SHP77 treated with DMSO at 0.1 percent for 48 hours (cell line): ENCODE data around the gene FAF1.

Experiments used
- DNase-seq: peaks from one replicate; lab custom pipeline; 2025; lab: John Stamatoyannopoulos, UW

FAF1 gene

DNA sequence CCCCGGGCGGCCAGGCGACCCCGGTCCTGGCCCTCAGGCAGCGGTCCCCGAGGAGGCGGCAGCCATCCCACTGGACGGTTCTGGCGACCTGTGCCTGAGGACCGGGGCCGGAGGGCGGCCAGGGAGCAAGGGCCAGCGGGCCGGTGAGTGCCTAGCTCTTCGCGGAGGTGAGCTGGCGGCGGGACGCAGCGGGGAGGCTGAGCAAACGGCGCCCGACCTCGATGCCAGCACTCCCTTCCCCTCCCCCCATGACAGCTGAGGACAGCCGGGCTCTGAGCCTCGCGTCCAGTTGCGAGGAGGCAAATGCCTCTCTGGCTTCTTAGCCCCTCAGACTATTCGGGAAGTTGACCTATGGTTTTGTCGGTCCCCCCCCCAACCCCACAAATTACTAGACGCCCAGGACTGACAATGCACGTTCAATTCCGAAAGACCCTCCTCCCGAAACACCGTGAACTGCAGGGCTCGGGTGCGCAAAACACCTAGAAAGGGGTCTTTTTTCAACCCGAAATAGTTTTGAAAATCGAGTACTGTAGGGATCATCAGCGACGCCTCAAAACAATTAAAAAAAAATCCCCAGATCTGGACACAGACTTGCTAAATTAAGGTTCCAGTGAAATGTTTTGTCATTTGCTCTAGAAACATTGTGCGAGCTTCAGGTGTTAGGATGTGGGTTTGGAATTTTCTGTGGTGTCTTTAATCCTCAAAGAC is 18.2 kb upstream of the FAF1 start:
- DNase-seq: peak; percentile 59

DNA sequence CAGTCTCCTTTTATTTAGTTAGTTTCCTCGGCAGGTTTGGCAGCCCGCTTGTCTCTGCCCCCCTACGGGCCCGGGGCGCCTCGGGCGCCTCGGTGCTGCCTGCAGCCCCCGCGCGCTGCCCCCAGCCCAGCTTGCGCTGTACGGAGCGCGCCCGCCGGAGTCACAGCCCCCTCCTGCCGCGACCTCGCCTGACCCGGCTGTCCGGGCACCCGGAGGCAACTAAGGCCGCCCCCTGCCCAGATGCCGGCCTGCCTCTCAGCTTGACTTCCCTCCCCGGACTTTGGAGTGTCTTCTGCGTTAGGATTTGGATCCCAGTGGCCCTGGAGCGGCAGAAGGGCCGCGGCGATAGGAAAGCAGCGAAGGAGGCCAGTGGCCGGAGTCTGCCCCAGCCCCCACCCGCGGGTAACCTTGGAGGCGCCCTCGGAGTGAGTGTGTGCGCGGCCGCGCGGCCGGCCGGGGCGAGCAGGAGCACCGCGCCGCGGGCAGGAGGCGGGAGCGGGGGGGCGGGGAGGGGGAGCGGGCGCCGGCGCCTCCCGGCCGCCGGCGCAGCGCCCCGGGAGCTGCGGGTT is 17.6 kb upstream of the FAF1 start:
- DNase-seq: no peak

DNA sequence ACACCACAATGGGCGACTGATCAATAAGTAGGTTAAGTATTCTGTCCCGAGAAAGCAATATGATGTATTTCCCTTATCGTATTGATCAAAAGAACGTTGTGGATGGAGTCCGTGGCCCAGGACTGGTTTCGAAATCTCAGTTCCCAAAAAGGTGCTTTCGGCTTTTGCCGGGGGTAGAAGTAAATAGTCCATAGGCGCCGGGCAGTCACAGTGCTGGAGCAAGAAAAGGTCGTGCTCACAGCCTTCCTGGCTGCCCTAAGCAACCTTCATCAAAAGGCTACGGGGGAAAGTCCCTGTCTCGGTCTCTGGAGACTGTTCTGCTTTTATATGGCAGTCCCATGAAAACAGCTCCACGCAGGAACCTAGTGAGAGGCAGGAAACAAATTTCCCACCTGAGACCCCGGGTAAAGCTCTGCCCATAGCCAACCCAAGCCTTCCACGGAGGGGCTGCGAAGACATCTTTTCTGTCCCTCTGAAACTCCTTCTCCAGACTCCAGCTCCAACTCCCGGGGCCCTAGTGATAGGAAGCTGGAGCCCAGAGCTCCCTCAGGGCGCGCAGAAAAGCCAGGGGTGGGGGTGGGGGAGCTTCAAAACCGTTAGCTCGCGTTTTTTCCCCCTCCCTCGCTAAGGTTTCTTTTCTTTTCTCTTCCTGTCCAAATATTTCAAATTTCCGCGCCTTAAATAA is 17.0 kb upstream of the FAF1 start:
- DNase-seq: peak; percentile 83

DNA sequence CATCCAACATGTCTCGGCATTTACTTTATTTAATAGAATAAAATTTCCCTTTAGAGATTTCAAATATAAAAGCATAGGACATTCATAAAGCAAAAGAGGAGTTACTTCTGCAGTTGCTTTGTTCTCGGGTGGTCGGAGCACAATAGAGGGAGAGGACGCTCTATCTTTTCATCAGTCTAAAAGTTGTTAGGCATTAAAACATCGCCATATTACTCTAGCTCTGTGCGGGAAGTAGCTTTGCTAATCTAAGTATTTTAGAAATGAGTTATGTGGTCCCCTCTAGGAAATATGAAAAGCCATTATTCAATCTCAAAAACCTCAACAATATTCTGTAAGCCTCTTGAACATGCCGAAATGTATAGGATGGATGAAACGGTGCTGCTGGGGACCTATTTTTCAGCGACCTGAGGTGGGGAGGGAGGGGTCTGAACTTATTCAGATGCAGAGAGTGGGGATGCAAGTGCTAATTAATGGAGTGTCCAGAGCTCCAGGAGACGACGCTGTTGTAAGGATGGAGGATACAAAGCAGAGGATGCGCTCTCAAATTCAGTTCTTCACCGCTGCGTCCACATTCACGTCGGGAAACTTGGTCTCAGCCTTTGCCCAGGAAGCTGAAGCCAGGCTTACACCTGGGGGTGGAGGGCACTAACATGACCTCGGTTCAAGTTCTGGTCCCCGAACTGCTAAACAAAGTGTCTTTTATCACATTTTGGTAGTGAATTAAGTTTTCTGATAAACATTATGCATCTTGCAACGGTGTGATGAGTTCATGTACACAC is 16.2 kb upstream of the FAF1 start:
- peak; percentile 67 for DNase-seq

DNA sequence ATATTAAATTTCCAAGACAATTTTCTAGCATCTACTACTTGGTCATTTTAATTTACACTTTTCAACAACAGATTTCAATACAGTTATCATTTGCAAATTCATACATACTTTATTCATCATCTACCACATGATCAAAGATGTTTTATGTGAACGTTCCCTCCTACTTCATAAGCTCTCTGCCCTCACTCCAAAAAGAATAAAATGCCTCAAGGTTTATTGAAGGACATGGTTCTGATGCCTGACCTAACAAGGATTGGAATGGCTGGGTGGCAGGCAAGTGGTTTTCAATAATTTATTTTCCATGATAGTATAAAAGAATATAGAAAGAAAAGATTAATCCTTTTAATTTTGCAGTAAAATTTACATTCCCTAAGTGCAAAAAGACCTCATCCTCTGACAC is 15.4 kb upstream of the FAF1 start:
- DNase-seq: no peak

DNA sequence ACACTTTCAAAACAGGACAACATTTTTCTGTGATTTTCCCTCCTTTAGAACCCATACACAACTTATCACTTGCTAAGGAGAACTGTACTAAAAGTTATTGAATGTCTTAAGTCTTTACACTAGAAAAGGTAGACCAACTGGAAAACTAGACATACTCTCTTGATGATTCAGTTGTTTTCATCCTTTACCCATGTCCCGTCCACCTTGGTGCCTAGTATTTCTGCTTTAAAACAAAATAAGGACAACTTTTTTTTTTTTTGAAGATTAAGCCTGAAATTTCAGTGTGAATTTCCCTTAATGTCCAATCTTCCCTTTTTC is 14.5 kb upstream of the FAF1 start:
- no peak for DNase-seq

DNA sequence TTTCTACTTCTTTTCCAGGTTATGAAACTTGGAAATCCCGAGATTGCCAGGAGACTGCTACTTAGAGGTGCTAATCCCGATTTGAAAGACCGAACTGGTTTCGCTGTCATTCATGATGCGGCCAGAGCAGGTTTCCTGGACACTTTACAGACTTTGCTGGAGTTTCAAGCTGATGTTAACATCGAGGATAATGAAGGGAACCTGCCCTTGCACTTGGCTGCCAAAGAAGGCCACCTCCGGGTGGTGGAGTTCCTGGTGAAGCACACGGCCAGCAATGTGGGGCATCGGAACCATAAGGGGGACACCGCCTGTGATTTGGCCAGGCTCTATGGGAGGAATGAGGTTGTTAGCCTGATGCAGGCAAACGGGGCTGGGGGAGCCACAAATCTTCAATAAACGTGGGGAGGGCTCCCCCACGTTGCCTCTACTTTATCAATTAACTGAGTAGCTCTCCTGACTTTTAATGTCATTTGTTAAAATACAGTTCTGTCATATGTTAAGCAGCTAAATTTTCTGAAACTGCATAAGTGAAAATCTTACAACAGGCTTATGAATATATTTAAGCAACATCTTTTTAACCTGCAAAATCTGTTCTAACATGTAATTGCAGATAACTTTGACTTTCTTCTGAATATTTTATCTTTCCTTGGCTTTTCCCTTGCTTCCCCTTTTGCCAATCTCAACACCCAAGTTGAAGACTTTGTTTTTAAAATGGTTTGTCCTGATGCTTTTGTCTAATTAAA is 14.0 kb upstream of the FAF1 start:
- DNase-seq: no peak

DNA sequence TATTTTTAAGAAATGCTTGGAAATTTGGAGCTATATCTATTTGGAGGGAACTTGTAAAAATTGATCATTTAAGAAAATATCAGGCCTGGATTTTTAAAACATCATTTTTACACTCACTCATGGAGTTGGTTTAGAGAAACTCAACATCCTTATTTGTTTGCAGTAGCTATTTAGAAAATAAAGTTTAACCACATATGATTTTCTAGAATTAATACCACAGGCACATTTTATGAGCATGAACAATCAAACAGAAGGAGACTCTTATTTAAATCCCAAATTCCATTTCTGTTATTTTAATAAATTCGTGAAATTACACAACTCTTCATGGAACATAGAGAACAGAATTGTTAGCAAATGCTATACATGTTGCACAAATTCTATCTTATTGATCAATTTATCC is 13.2 kb upstream of the FAF1 start:
- DNase-seq: no peak

DNA sequence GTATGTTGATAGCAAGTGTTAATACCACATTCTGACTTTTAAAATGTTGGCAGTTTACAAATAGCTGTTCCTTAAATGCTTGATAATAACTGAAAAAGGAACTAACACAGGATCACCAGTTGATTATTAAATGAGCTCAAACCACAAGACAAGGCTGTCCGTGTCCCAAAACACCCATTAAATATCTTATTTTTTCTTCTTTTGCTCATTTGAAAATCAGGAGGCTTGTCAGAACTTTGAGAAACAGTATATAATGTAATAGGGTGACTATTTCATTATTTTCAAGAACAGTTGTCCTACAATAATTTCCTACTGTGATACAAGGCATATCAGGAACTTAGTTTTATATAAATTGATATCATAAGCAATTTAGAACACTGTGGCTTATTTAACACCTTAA is 12.7 kb upstream of the FAF1 start:
- DNase-seq: no peak

DNA sequence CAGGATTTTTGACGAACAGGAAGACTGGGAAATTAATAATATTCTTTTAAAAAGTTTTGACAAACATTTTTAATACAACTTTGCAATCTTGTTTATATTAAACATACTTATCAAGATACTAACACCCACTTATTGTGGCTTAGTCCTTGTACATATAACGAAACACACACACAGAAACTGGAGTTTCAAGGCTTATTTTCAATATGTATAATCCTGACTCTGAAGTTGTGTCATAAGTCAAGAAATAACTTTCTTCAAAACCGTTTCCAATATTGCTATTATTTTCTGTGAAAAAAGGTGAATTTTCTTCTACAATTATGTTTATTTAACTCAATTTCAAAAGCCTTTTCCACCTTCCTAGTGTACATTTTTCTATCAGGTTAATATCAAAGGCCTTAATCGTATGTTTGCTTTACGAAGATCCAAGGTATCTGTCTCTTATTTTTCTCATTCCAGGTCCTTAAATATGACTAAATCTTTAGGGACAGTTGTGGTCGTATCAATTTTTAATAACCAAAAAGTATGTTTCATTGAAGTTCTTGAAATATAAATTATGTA is 11.8 kb upstream of the FAF1 start:
- no peak for DNase-seq

DNA sequence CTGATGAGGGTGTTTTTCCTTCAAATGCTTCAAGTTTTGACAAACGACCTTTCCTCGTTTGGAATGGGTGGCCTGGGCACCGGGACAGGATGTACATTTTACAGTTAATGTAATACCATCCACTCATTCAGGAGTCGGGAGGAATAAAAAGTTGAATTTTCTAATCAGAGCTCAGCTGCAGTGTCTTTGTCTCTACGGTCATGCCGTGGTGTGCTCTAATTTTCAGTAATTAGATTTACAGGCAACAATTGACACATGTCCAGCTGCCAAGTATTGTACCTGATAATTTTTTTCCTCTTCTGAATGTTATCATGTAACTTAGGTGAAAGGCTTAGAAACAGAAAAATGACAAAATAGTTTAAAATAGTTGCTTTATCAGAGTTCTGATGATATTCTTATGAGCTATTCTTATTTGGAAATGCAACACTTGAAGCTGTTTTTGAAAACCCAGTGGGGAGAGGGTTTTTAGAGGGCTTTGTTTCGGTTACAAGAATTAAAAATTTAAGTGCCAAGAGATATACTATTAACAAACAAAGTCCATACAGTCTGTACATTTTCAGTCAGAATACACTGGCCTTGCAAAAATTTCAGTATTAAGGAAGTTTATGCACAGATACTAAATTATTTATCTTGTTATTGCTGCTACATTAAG is 11.0 kb upstream of the FAF1 start:
- peak; percentile 21 for DNase-seq

DNA sequence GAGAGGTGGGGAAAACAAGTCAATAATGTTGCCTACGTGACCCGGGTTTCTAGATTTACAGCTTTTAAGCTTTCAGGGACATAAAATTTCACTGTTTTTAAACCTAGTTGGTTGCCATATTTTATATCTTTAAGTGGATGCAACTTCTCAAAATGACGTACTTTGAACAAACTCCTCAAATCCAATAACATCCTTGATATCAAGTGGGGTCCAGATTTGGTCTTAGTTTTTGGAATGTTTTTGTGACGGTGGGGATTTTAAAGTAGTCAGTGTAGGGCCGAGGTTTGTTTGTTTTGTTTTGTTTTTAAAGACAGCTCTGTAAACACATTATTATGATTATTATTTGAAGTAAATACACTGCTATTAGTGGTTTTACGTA is 10.4 kb upstream of the FAF1 start:
- DNase-seq: no peak

DNA sequence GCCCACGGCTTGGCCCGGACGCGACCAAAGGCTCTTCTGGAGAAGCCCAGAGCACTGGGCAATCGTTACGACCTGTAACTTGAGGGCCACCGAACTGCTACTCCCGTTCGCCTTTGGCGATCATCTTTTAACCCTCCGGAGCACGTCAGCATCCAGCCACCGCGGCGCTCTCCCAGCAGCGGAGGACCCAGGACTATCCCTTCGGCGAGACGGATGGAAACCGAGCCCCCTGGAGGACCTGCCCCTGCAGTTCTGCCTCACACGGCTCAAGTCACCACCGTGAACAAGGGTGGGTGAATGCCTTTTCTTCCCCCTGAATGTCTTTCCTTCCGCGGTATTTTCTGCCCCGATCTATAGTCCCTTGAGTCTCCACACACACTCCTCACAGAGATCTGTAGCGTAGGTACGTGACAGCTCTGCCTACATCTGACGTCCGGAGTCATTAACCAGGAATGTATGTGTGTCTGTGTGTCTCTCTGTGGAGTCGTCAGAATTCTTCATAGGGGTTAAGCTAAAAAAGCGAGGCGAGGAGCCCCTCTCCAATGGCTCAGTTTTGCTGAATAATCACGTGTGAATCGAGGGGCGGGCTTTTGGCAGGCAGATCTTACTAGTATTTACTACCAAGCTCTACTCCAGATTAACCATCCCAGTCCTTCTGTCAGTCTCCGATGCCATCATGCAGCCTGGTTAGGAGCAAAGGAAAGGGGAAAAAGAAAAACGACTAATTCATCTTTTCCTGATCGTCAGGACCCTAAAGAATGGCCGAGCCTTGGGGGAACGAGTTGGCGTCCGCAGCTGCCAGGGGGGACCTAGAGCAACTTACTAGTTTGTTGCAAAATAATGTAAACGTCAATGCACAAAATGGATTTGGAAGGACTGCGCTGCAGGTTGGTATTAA is 9.8 kb upstream of the FAF1 start, which contains the start of gene CDKN2C:
CDKN2C (plus strand) TSS at position 635 of the 898 bp plus-strand sequence; CDS start at position 759, 124 bp downstream.
- DNase-seq: peak; percentile 76

DNA sequence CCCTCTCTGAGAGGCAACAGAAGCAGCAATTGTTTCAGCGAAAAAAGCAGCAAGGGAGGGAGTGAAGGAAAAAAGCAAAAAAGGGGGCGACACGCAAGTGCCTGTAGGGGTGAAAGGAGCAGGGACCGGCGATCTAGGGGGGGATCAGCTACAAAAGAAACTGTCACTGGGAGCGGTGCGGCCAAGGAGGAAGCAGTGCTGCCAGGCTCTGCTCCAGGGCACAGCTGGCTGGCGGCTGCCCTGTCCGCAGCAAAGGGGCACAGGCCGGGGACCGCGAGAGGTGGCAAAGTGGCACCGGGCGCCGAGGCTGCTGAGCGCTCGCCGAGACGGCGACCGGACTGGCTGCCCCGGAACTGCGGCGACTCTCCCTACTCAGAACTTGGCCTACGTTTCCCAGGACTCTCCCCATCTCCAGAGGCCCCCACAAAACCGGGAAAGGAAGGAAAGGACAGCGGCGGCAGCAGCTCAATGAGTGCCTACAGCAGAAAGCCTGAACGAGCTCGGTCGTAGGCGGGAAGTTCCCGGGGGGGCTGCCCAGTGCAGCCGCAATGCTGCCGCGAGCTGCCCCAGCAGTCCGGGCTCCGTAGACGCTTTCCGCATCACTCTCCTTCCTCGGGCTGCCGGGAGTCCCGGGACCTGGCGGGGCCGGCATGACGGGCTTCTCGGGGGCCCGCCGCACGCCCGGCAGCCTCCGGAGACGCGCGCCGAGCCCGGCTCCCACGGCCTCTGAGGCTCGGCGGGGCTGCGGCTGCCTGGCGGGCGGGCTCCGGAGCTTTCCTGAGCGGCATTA is 8.9 kb upstream of the FAF1 start:
- no peak for DNase-seq

DNA sequence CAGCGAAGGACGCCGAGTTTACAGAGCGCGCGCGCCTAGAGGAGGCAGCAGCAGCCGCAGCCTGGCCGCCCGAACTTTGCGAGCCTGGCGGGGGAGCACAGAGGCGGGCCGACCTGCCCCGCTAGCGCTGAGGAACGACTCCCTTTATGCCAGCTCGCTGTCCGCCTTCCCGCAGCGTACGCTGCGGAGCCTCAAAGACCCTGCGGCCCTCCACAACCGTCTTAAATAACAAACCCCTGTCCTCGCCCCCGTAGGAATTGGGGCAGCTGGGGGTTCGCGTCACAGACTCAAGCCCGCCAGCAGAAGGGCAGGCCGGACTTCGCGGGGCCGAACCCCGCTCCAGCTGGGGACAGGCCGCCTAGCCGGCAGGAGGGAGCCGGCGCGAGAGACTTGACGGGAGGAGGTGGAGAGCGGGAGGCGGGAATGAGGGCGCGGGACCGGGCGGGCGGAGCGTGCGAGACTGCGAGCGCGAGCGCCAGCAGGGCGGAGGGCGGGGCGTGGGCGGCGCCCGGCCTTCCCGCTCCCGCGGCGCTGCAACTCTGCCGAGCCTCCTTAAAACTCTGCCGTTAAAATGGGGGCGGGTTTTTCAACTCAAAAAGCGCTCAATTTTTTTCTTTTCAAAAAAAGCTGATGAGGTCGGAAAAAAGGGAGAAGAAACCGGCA is 8.2 kb upstream of the FAF1 start:
- peak; percentile 77 for DNase-seq

DNA sequence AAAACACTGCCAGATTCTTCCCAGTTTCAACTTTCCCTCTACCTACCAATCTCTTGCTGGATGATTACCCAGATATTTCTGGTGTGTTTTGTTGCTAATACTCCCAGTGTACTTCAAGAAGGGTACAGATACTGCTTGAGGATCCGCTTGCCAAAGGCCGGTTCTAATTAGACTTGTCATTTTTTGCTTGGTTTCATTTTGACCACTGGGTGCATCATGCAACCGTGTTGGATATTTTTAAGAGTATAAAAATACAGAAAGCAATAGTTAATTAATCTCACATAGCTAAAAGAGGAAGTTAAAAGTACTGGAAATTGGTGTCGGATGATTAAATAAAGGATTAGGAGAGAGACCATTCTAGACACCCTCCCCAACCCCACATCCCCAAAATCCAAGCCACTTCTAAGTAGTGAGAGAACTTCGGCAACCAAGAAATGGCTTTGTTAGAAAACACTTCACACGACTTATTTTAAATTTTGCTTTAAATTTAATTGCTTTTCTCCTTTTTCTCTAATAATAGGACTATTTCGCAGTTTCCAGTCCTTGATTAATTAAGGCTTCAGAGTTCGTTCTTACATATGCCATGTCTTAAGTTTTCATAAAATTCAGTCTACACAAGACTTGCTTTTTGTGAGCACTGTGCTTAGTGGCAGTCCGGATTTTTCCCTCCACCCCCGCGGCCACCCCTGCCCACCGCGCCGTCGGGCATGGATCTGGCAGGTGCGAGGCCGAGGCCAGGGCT is 7.5 kb upstream of the FAF1 start:
- DNase-seq: no peak

DNA sequence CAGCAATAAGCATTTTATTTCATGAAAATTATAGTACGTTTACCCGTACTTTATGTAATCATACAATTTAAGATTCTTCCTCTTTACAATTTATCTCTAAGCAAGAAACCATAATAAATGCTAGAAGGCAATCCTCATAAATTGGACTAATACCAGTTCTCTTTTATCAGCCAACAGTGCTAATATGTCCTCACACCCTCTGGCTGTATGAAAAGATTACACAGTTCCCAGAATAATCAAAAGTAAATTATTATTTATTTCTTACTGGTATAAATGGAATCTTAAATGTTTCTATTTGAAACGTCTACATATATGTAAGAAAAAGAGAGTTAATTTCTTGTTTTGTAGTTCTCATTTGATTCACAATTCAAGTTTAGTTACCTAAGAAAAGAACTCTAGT is 6.9 kb upstream of the FAF1 start:
- no peak for DNase-seq

DNA sequence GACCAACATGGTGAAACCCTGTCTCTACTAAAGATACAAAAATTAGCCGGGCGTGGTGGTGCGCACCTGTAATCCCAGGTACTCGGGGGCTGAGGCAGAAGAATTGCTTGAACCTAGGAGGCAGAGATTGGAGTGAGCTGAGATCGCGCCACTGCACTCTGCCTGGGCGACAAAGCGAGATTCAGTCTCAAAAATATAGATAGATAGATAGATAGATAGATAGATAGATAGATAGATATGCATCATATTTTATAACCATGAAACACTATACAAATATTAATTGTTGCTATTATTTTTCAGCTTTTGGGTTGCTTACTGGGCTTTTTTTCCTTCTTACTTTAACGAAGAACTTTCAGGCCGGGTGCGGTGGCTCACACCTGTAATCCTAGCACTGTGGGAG is 4.8 kb upstream of the FAF1 start:
- no peak for DNase-seq
